Stimulated activated CD4-positive, alpha-beta T cell treated with anti-CD3 and anti-CD28 coated beads, TNF-alpha, amount 100 ng/mL, for 24 hours (primary cell): ENCODE data around the gene IL1RAPL1.

Source experiments
- DNase-seq, 3 experiments: peaks; one replicate each; pipeline ENCODE4 v3.0.0-alpha.2; 2020; ENCODE audit warnings: low read depth in 3 of 3

IL1RAPL1 gene

GRCh38 chrX:28979877-28980276 is 392.6 kb downstream of the IL1RAPL1 start:
- no peak for DNase-seq

- DNase-seq, result no peak
Measured at GRCh38 chrX:28981952-28982351, 394.7 kb downstream of the IL1RAPL1 start.

GRCh38 chrX:28988246-28988645 is 401.0 kb downstream of the IL1RAPL1 start:
- no peak for DNase-seq

GRCh38 chrX:28997706-28998463 is 410.6 kb downstream of the IL1RAPL1 start:
- no peak for DNase-seq

- no peak for DNase-seq
Measured at GRCh38 chrX:28998609-28999135, 411.4 kb downstream of the IL1RAPL1 start.

GRCh38 chrX:29012867-29013266 is 425.6 kb downstream of the IL1RAPL1 start:
- DNase-seq, result no peak

GRCh38 chrX:29023207-29023606 is 436.0 kb downstream of the IL1RAPL1 start:
- no peak for DNase-seq

GRCh38 chrX:29024871-29025270 is 437.6 kb downstream of the IL1RAPL1 start:
- DNase-seq, result no peak

GRCh38 chrX:29039501-29039900 is 452.3 kb downstream of the IL1RAPL1 start:
- DNase-seq, result no peak

GRCh38 chrX:29040160-29040559 is 452.9 kb downstream of the IL1RAPL1 start:
- DNase-seq, result no peak

GRCh38 chrX:29042341-29042740 is 455.1 kb downstream of the IL1RAPL1 start:
- DNase-seq, result no peak

- DNase-seq, result no peak
Measured at GRCh38 chrX:29043746-29044145, 456.5 kb downstream of the IL1RAPL1 start.

- DNase-seq, result no peak
Measured at GRCh38 chrX:29044423-29045184, 457.4 kb downstream of the IL1RAPL1 start.

GRCh38 chrX:29065477-29065876 is 478.2 kb downstream of the IL1RAPL1 start:
- DNase-seq, result no peak

- DNase-seq, result no peak
Measured at GRCh38 chrX:29066516-29066915, 479.3 kb downstream of the IL1RAPL1 start.

- no peak for DNase-seq
Measured at GRCh38 chrX:29067351-29067750, 480.1 kb downstream of the IL1RAPL1 start.

- DNase-seq, result no peak
Measured at GRCh38 chrX:29071525-29072320, 484.5 kb downstream of the IL1RAPL1 start.

GRCh38 chrX:29082558-29082957 is 495.3 kb downstream of the IL1RAPL1 start:
- no peak for DNase-seq

- DNase-seq, result no peak
Measured at GRCh38 chrX:29083823-29084222, 496.6 kb downstream of the IL1RAPL1 start.

GRCh38 chrX:29090811-29091210 is 503.6 kb downstream of the IL1RAPL1 start:
- DNase-seq, result no peak

- DNase-seq, result no peak
Measured at GRCh38 chrX:29107231-29107630, 520.0 kb downstream of the IL1RAPL1 start.

GRCh38 chrX:29110041-29110440 is 522.8 kb downstream of the IL1RAPL1 start:
- DNase-seq, result no peak
